H9 (cell line): ENCODE data around the gene ANP32A. TPM values are rescaled to one million over a fixed set of nuclear protein-coding genes. Genes with fewer than 3 reads are reported as not detected.

ENCODE experiments used
- DNase-seq: peaks from one replicate; pipeline ENCODE4 v3.0.0-alpha.2; 2017
- H2AFZ ChIP-seq: one replicate; pipeline ENCODE4 v1.6.1; 2013; ENCODE audit warnings: mild to moderate bottlenecking, low read length, control low read depth, moderate library complexity
- H2AK5ac ChIP-seq: 2 replicates; pipeline ENCODE4 v1.6.1; 2013; ENCODE audit warnings: low read length, control low read depth, mixed read lengths; ENCODE audit not compliant: insufficient read length
- H2BK120ac ChIP-seq: one replicate; pipeline ENCODE4 v1.6.1; 2013; ENCODE audit warnings: low read depth, mild to moderate bottlenecking, low read length, control low read depth, inconsistent platforms; ENCODE audit not compliant: poor library complexity, severe bottlenecking
- H2BK12ac ChIP-seq: 2 replicates; pipeline ENCODE4 v1.6.1; 2013; ENCODE audit warnings: low read length, control low read depth, mixed read lengths, low read depth; ENCODE audit not compliant: insufficient read length
- H2BK15ac ChIP-seq: 2 replicates; pipeline ENCODE4 v1.6.1; 2013; ENCODE audit warnings: low read depth, low read length, control low read depth
- H2BK20ac ChIP-seq: one replicate; pipeline ENCODE4 v1.6.1; 2013; ENCODE audit warnings: low read depth, mild to moderate bottlenecking, low read length, control low read depth, inconsistent platforms; ENCODE audit not compliant: poor library complexity, severe bottlenecking
- H2BK5ac ChIP-seq: 2 replicates; pipeline ENCODE4 v1.6.1; 2013; ENCODE audit warnings: low read length, control low read depth, mixed read lengths; ENCODE audit not compliant: insufficient read length
- H3K14ac ChIP-seq: 2 replicates; pipeline ENCODE4 v1.6.1; 2013; ENCODE audit warnings: low read length, control low read depth; ENCODE audit not compliant: insufficient read depth
- H3K18ac ChIP-seq: 2 replicates; pipeline ENCODE4 v1.6.1; 2013; ENCODE audit warnings: low read depth, mild to moderate bottlenecking, mixed read lengths, low read length, control low read depth; ENCODE audit not compliant: insufficient read length
- H3K23ac ChIP-seq: 2 replicates; pipeline ENCODE4 v1.6.1; 2013; ENCODE audit warnings: low read length, control low read depth, mixed read lengths, low read depth; ENCODE audit not compliant: insufficient read length
- H3K23me2 ChIP-seq: 2 replicates; pipeline ENCODE4 v1.6.1; 2013; ENCODE audit warnings: low read depth, mild to moderate bottlenecking, mixed read lengths, low read length, control low read depth; ENCODE audit not compliant: insufficient read length, poor library complexity, severe bottlenecking
- H3K27ac ChIP-seq: 2 replicates; pipeline ENCODE4 v1.5.1; 2013; ENCODE audit warnings: low read length, control low read depth, mixed read lengths, low read depth; ENCODE audit not compliant: insufficient read length
- H3K27me3 ChIP-seq: 2 replicates; pipeline ENCODE4 v1.6.1; 2013; ENCODE audit warnings: low read length, control low read depth, inconsistent platforms; ENCODE audit not compliant: insufficient read depth
- H3K4ac ChIP-seq: 2 replicates; pipeline ENCODE4 v1.6.1; 2013; ENCODE audit warnings: low read depth, mild to moderate bottlenecking, control low read depth, inconsistent platforms, low read length, moderate library complexity
- H3K4me1 ChIP-seq: 2 replicates; pipeline ENCODE4 v1.6.1; 2013; ENCODE audit warnings: low read length, control low read depth, inconsistent platforms; ENCODE audit not compliant: insufficient read depth
- H3K4me2 ChIP-seq: 2 replicates; pipeline ENCODE4 v1.6.1; 2013; ENCODE audit warnings: low read length, control low read depth, mixed read lengths; ENCODE audit not compliant: insufficient read length, insufficient read depth
- H3K56ac ChIP-seq: 2 replicates; pipeline ENCODE4 v1.6.1; 2013; ENCODE audit warnings: low read depth, mild to moderate bottlenecking, mixed read lengths, low read length, control low read depth; ENCODE audit not compliant: insufficient read length
- H3K79me1 ChIP-seq: 2 replicates; pipeline ENCODE4 v1.6.1; 2013; ENCODE audit warnings: low read depth, mild to moderate bottlenecking, moderate library complexity, low read length, control low read depth, inconsistent platforms; ENCODE audit not compliant: insufficient read depth, poor library complexity, severe bottlenecking
- H3K79me2 ChIP-seq: 2 replicates; pipeline ENCODE4 v1.6.1; 2013; ENCODE audit warnings: low read length, control low read depth, inconsistent platforms; ENCODE audit not compliant: insufficient read depth
- H3K9ac ChIP-seq: 2 replicates; pipeline ENCODE4 v1.6.1; 2013; ENCODE audit warnings: low read length, control low read depth, mixed read lengths; ENCODE audit not compliant: insufficient read length; ENCODE audit errors: extremely low read depth
- H3K9me3 ChIP-seq: one replicate; pipeline ENCODE4 v1.6.1; 2013; ENCODE audit warnings: low read depth, low read length, inconsistent platforms; ENCODE audit not compliant: control insufficient read depth
- H3T11ph ChIP-seq: one replicate; pipeline ENCODE4 v1.6.1; 2013; ENCODE audit warnings: mild to moderate bottlenecking, low read length, control low read depth, inconsistent platforms
- H4K20me1 ChIP-seq: one replicate; pipeline ENCODE4 v1.6.1; 2013; ENCODE audit not compliant: control insufficient read depth, insufficient read length, insufficient read depth
- H4K5ac ChIP-seq: 2 replicates; pipeline ENCODE4 v1.6.1; 2013; ENCODE audit warnings: low read depth, mild to moderate bottlenecking, mixed read lengths, low read length, control low read depth; ENCODE audit not compliant: insufficient read length
- H4K8ac ChIP-seq: replicated peaks from 2 replicates; pipeline ENCODE4 v1.6.1; 2013; ENCODE audit warnings: low read length, control low read depth, mixed read lengths, low read depth; ENCODE audit not compliant: insufficient read length
- H4K91ac ChIP-seq: 2 replicates; pipeline ENCODE4 v1.6.1; 2013; ENCODE audit warnings: low read depth, mild to moderate bottlenecking, moderate library complexity, mixed read lengths, low read length, control low read depth; ENCODE audit not compliant: insufficient read length
- H3K27ac Mint-ChIP-seq, 3 experiments: 2 replicates in 2 of 3; 3 replicates in 1 of 3; pipeline ENCODE4 v1.8.0; 2020 to 2021; ENCODE audit warnings: mixed read lengths in 3 of 3, mild to moderate bottlenecking in 1 of 3, moderate library complexity in 1 of 3
- H3K27me3 Mint-ChIP-seq: 2 replicates; pipeline ENCODE4 v1.8.0; 2021; ENCODE audit warnings: low read depth, mild to moderate bottlenecking, moderate library complexity, mixed read lengths
- H3K36me3 Mint-ChIP-seq, 3 experiments: 2 replicates in 2 of 3; 3 replicates in 1 of 3; pipeline ENCODE4 v1.8.0; 2020 to 2021; ENCODE audit warnings: low read depth in 3 of 3, mixed read lengths in 3 of 3; ENCODE audit not compliant: insufficient read depth in 1 of 3
- H3K4me1 Mint-ChIP-seq, 2 experiments: 2 replicates each; pipeline ENCODE4 v1.8.0; 2020; ENCODE audit warnings: mixed read lengths in 2 of 2
- H3K4me3 Mint-ChIP-seq, 2 experiments: 2 replicates in 1 of 2; 3 replicates in 1 of 2; pipeline ENCODE4 v1.8.0; 2020 to 2021; ENCODE audit warnings: mild to moderate bottlenecking in 2 of 2, mixed read lengths in 2 of 2, moderate library complexity in 1 of 2
- H3K9me3 Mint-ChIP-seq, 2 experiments: 2 replicates in 1 of 2; 3 replicates in 1 of 2; pipeline ENCODE4 v1.8.0; 2020; ENCODE audit warnings: mild to moderate bottlenecking in 2 of 2, mixed read lengths in 2 of 2, moderate library complexity in 1 of 2
- WGBS: extraction: QIAGEN DNeasy Blood & Tissue Kit; methylation state at CpG from one replicate; pipeline ENCODE4 v1.1.7; 2013; ENCODE audit warnings: missing lambda C conversion rate, low lambda C conversion rate, mixed read lengths; ENCODE audit not compliant: insufficient read length; ENCODE audit errors: extremely low coverage; 5-methylcytosine and 5-hydroxymethylcytosine counted together
- total RNA-seq: library from RNA; stranded (reverse); gene quantifications from 2 replicates; pipeline ENCODE4 v1.2.1, GENCODE V29; 2021
- TF ChIP-seq, protein P1 (sequence below): fragments of 200-600 bp; sonication (generic); conservative IDR thresholded peaks from 3 replicates; pipeline ENCODE4 v1.8.0; 2021; ENCODE audit warnings: antibody characterized with exemption, mild to moderate bottlenecking

The ANP32A gene
- total RNA-seq, 1 experiment from 2014 or later, result 318 TPM

DNA sequence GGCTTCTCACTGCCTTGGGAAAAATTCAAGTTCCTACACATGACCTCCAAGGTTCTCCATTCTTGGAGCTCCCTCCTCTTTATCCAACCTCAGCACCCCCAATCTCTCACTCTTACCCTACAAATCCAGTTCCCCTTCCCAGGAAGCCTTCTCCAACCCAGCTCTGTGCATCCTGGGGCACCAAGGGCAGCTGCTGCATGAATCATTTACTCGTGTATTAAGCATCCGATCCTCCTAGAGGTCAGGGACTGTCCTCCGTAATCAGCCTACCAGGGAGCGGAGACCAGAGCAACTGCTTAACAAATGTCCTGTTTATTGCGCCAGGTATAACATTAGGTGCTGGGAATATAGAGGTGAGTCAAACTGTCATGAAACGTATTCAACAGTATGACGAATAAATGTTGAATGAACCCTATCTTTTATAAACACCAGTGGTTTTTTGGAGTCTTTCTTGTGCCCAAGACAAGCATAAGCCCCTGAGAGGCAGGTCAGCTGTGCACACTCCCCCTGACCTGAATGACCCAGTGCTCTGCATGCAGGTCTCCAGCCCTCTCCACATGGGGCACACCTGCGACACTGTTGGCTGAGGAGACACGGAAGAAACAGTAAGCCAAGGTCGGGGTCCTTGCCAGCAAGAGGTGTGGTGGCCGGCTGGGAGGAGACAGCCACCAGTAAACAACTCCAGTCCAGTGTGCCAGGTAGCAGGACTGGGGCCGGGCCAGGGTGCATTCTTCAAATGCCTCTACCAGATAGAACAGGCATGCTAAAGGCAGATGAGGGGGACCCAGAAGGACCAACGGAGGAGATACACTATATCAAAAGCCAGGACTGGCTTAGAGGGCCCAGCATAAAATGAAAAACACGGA, 27.6 kb downstream of the ANP32A start:
- no peak overlapping the region for H3K9ac ChIP-seq
- H3K79me1 ChIP-seq, result peaks cover 24% of the 10 kb centered on the region
- H2BK12ac ChIP-seq, result no peak overlapping the region
- no peak overlapping the region for H3K4ac ChIP-seq
- no peak for DNase-seq
- Mint-ChIP-seq H3K36me3 (peaks cover 2 to 30% (median 17%) of the 10 kb centered on the region in 3 experiments; a peak in 6 of 7 replicates), H3K4me3 (no peak overlapping the region; a peak in 1 of 5 replicates), H3K4me1 (peaks cover 92% of the 10 kb centered on the region in 2 experiments), H3K9me3 (0 out of 5 replicates have a peak, but pooled peaks cover 0 to 1% of the 10 kb centered on the region in 2 experiments), H3K27me3 (no peaks in the 10 kb centered on the region), H3K27ac (peak overlapping the region; percentile 10 to 85 (median 74); a peak in 5 of 7 replicates)
- H4K8ac ChIP-seq, result no peak overlapping the region
- H2BK120ac ChIP-seq, result no peak overlapping the region
- H3K14ac ChIP-seq, result 0 out of 2 replicates have a peak overlapping the region, but pooled peaks have one; percentile 8
- H3K79me2 ChIP-seq, result peaks cover 25% of the 10 kb centered on the region; the same call in 1 of the 2 replicates
- H2BK15ac ChIP-seq, result no peak overlapping the region
- no peaks in the 10 kb centered on the region for H4K20me1 ChIP-seq
- no peaks in the 10 kb centered on the region for H3K23me2 ChIP-seq
- H4K5ac ChIP-seq, result no peak overlapping the region
- no peak overlapping the region for H3K18ac ChIP-seq
- TF ChIP-seq, protein P1, sequence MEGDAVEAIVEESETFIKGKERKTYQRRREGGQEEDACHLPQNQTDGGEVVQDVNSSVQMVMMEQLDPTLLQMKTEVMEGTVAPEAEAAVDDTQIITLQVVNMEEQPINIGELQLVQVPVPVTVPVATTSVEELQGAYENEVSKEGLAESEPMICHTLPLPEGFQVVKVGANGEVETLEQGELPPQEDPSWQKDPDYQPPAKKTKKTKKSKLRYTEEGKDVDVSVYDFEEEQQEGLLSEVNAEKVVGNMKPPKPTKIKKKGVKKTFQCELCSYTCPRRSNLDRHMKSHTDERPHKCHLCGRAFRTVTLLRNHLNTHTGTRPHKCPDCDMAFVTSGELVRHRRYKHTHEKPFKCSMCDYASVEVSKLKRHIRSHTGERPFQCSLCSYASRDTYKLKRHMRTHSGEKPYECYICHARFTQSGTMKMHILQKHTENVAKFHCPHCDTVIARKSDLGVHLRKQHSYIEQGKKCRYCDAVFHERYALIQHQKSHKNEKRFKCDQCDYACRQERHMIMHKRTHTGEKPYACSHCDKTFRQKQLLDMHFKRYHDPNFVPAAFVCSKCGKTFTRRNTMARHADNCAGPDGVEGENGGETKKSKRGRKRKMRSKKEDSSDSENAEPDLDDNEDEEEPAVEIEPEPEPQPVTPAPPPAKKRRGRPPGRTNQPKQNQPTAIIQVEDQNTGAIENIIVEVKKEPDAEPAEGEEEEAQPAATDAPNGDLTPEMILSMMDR, result no peak
- peaks cover 40% of the 10 kb centered on the region; the same call in 1 of the 2 replicates for H3K4me1 ChIP-seq
- no peaks in the 10 kb centered on the region for H3K27me3 ChIP-seq
- H4K91ac ChIP-seq, result no peak overlapping the region
- no peak overlapping the region for H2AK5ac ChIP-seq
- no peaks in the 10 kb centered on the region for H3K9me3 ChIP-seq
- H2AFZ ChIP-seq, result no peak overlapping the region
- no peak overlapping the region for H2BK20ac ChIP-seq
- H3K56ac ChIP-seq, result no peak overlapping the region
- WGBS, result no CpG with 5 or more reads among the region's 14 CpGs
- no peak overlapping the region for H3T11ph ChIP-seq
- H3K27ac ChIP-seq, result no peak overlapping the region
- no peak overlapping the region for H3K23ac ChIP-seq
- no peak overlapping the region for H3K4me2 ChIP-seq
- no peak overlapping the region for H2BK5ac ChIP-seq
